ENCODE results near the gene TMEM52. TPM values are rescaled to one million over a fixed set of nuclear protein-coding genes. Genes with fewer than 3 reads are reported as not detected.

Gene TMEM52
- total RNA-seq, 1 donor from 2014 or later = 1.2 TPM

DNA sequence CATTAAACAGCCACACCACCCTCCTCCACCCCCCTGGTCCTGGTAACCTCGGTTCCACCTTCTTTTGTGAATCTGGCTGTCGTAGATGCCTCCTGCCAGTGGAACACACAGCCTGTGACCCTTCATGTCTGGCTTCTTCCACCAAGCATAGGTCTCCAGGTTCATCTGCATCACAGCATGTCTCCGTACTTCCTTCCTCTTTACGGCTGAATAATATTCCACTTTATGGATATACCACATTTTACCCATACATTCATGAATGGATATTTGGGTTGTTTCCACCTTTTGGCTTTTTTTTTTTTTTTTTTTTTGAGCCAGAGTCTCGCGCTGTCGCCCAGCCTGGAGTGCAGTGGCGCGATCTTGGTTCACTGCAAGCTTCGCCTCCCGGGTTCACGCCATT is 15.9 kb downstream of the TMEM52 start:
- intact Hi-C loops (cut with DNase I) = no loop called here
- no peak for ATAC-seq

DNA sequence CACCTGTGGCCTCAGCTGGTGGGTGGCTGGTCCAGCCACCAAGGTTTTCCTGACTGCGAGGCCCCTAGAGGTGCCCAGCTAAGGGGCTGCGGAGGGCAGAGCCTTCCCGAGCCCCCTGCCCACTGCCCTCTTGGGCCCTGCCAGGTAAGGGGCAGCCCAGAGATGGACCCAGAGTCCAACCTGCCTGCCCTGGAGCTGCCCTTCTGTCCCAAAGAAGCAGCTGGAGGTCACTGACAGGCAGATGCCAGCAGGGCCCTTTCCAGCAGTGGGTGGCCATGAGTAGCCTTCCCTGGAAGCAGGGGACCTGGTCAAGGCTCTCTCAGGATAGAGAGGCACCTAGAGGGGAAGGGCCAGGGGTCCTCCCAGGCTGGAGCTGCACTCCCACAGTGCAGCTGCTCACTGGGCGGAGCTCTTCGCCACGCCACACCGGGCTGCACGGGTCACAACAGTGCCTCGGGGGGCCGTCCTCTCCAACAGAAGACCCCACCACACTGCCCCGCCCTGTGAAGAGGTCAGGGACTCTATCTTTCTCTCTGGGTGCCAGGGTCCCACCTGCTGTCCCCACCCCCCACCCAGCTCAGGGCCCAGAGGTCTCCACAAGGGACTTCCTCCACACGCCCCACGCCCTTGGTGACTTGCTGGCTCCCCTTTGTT is 17.3 kb downstream of the TMEM52 start:
- intact Hi-C loops (cut with DNase I) = no loop called here

More for the DNA sequence above, 15.9 kb downstream of the TMEM52 start:
- no peak for DNase-seq (ENCODE audit: missing footprints)

DNA sequence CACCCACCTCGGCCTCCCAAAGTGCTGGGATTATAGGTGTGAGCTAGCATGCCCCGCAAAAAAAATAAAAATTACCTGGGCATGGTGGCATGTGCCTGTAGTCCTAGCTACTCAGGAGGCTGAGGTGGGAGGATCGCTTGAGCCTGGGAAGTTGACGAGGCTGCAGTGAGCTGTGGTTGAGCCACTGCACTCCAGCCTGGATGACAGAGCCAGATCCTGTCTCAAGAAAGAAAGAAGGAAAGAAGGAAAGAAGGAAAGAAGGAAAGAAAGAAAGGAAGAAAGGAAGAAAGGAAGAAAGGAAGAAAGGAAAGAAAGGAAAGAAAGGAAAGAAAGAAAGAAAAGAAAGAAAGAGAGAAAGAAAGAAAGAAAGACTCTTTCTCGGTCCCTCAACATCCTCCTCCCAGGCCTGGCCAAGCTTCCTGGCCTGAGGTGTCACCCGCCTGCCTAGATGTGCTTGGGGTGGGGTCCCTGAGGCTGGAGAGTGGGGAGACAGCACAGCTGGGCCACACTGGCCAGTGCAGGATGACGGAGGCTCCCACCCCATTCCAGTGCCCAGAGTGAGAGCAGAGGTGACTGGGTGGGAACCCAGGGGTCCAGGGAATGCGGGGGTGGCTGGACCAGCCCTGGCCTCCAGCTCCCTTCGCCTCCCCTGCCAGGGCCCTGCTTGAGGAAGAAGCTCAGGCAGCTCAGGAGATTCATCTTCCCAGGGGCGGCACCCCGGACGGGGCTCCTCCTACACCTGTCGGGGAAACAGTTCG is 18.0 kb downstream of the TMEM52 start:
- intact Hi-C loops (cut with DNase I) = no loop called here
- ATAC-seq (no peak), DNase-seq (ENCODE audit: missing footprints) (peak; percentile 9)

More for the DNA sequence above, 17.3 kb downstream of the TMEM52 start:
- DNase-seq (ENCODE audit: missing footprints) (peak; percentile 47), ATAC-seq (no peak)

DNA sequence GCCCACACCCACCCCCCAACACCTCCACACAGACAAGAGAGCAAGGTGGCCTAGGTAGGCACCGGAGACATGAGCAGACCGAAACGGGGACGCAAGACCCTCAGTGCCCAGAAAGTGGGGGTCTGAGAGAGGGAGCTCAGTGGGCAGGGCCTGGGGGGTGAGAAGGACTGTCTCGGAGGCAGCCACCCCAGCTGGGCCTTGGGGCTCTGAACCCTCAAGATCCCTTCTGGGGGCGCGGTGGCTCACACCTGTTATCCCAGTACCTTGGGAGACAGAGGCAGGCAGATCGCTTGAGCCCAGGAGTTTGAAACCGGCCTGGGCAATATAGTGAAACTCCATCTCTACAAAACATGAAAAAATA is 19.1 kb downstream of the TMEM52 start:
- ATAC-seq (no peak), DNase-seq (ENCODE audit: missing footprints) (peak; percentile 20)
- intact Hi-C loops (cut with DNase I) = no loop called here

DNA sequence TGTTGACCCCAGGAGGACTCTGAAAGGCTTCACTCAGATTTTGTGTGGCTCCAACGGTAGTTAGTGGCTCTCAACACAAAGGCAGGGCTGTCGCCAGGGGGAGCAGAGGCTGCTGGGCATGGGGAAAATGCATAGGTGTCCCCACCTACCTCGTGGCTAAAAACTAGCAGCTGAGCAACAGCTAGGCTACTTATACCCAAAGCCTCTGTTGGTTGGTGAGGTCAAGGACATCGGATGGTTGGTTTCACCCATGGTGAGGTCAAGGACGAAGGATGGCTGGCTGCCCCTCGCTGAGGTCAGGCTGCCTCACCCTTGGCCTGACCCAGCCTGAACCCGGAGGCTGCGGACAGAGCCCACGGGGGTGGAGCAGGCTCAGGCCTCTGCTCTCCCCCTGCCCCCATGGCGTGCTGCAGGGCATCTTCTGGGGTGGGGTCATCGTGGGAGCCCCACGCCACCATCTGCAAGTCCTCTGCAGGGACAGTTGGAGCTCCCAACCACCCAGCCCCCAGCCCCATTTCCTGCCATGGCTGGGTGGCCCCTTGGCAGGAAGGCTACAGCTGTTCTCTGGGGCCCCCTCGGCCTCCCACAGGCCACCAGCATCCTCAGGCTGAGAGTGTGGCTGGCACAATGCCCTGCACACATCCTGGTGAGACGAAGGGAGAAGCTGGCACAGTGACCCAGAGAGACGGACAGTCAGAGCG is 19.7 kb downstream of the TMEM52 start:
- no peak for ATAC-seq
- intact Hi-C loops (cut with DNase I) = no loop called here
- peak; percentile 55 for DNase-seq (ENCODE audit: missing footprints)

DNA sequence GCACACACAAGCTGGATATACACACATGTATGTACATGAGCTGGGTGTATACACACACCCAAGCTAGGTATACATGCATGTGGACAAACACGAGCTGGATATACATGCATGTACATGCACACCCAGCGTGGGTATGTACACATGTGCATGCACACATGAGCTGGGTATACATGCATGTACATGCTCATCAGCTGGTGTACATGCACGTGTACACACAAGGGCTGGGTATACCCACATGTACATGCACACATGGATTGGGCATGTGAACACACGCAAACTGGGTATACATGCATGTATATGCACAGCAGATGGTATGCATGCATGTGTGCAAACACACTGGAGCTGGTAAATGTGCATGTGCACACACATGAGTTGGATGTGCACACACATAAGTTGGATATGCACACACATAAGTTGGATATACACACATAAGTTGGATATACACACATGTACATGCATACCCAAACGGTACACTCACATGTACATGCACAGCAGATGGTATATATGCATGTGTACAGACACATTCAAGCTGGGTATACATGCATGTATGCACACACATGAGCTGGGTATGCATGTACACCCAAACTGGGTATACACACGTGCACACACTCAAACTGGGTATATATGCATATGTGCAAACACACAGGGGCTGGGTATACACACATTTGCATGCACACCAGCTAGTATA is 20.7 kb downstream of the TMEM52 start:
- DNase-seq (ENCODE audit: missing footprints) = no peak
- no peak for ATAC-seq
- intact Hi-C loops (cut with DNase I) = no loop called here

DNA sequence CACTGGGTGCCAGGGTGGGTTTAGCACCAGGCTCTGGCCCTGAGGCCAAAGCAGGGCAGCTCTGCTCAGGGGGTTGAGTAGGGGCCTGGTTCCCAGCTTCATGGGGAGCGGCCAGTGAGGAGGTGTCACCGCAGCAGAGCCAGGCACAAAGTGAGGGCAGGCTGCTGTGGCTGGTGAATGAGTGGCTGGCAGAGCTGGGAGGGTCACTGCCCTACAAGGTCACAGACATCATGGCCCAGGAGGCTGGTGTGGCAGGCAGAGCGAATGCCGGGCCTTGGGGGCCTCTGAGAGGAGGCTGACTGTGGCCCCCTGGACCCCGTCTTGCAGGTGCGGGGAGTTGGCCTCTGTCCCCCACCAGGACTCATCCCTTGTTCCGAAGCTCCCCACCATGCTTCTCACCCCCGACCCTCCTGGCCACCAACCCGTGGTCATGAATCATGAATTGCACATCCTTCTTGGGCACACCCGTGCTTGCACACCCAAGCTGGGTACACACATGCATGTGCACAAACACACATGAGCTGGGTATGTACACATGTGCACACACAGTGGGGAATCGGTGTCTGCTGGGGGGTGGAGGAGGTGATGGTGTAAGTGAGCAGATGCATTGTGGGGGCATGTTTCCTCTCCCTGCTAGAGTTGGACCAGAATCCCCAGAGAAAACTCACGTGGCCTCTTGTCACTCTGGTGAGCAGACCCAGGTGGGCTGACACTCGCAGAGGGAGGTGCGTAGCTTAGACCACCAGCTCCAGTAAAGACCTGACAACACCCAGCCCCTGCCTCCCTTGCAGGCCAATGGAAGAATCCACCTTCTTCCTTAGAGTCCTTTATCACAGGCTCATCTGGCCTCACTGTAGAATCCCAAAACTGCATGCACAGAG is 23.4 kb downstream of the TMEM52 start:
- ATAC-seq = no peak
- intact Hi-C loops (cut with DNase I) = no loop called here
- peak; percentile 40 for DNase-seq (ENCODE audit: missing footprints)

DNA sequence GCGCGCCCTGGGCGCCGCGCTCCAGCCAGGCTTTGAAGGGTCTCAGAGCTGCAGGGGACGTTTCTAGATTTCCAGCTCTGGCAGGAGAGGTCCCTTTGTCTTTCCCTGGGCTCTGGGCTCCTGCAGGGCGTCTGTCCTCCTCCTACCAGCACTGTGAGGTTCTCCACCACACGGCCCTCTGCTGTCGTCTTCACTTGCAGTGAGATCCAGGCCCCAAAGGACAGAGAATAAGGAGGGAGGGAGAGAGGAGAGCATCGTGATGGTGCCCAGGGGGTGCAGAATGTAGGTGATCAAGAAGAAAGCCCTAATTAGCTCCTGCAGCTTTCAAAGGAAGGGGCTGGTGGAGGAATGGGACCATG is 24.0 kb downstream of the TMEM52 start:
- intact Hi-C loops (cut with DNase I) = no loop called here
- ATAC-seq = no peak

DNA sequence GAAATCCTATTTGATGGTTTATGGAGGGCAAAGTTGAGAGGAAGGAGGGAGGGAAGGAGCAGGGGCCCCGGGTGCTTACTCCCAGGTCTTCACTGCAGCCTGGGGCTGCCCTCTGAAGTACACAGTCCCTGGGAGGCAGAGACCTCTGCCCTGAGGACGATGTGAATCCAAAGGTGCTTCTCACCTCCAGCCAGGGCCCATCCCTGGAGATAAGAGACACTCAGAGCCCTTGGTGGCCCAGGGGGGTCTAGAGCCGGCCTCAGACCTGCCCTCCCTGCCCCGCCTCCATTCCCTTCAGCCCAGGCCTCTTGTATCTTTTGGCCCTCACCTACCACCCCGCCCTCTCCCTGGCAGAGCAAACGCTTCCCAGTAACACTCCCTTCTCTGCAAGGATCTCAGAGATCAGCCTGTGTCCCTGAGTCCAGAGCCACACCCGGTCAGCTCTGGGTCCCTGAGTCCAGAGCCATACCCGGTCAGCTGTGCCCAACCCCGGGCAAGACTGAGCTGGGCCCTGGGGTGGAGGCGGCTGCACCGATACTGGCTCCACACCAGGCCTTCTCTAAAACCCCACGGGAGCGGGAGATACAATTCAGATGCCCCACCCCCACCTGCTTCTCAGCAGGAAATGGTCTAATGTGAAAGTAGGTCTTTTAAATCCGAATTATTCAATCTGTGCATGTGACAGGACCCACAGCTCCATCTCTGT is 24.6 kb downstream of the TMEM52 start:
- intact Hi-C loops (cut with DNase I) = no loop called here
- peak; percentile 23 for ATAC-seq
- DNase-seq (ENCODE audit: missing footprints) = peak; percentile 72

More for the DNA sequence above, 24.0 kb downstream of the TMEM52 start:
- DNase-seq (ENCODE audit: missing footprints) = no peak

DNA sequence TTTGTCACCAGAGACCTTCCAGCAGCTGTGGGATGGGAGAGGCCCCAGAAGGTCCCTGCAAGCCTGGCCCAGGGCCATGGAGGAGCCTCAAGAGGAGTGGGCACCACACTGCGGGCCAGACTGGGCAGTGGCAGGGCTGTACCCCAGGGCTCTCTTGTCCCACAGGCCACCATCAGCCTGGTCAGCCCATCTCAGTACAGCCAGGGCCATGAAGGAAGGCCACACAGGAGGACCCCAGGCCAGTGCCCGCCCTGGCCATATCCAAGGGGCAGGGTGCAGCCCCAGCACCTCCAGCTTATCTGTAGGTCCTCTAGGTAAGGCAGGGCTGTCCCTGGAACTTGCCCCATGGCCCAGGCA is 25.1 kb downstream of the TMEM52 start:
- intact Hi-C loops (cut with DNase I) = no loop called here
- ATAC-seq (no peak), DNase-seq (ENCODE audit: missing footprints) (peak; percentile 45)

DNA sequence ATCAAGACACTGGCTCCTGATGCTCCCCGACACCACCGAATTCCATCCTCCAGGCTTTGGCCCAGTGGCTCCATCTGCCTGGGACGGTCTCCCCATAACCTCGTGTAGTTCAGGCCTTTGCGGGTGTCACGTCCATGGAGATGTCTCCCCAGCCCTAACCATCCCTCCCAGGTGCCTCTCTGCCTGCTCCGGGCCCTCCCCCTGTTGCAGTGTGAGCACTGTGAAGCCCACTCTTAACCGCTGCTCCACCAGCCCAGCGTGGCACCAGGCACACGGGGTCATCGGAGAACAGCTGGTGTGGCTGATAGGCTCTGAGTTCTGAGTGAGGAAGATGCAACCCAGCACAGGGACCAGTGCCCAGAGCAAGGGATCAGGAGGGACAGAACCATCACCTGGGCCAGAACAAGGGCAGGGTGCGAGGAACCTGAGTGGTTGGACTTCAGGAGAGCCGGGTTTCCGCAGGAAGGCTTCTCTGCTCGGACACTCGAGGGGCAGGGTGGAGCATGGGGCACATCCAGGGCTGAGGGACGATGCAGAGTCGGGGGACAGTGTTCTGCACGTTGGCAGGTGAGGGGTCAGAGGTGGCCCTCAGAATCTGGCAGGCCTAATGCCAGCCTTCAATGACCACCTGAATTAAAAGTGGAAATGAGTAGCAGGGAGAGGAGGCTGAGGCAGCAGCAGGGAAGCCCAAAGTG is 25.6 kb downstream of the TMEM52 start:
- peak; percentile 40 for DNase-seq (ENCODE audit: missing footprints)
- no peak for ATAC-seq
- intact Hi-C loops (cut with DNase I) = no loop called here

DNA sequence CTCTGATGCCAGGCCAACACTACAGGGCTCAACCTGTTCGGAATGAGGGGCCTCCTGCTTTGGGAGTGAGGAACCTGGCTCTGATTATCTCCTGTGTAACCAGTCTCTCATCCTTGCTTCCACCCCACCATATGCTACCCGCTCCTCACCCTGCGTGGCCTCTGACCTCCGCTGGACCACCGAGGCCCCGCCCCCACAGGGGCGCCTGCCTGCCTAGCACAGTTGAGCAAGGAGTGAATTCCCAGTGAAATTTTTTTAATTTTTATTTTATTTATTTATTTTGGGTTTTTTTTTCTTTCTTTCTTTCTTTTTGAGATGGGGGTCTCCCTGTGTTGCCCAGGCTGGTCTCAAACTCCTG is 26.3 kb downstream of the TMEM52 start:
- intact Hi-C loops (cut with DNase I) = no loop called here
- ATAC-seq = no peak
- peak; percentile 37 for DNase-seq (ENCODE audit: missing footprints)

DNA sequence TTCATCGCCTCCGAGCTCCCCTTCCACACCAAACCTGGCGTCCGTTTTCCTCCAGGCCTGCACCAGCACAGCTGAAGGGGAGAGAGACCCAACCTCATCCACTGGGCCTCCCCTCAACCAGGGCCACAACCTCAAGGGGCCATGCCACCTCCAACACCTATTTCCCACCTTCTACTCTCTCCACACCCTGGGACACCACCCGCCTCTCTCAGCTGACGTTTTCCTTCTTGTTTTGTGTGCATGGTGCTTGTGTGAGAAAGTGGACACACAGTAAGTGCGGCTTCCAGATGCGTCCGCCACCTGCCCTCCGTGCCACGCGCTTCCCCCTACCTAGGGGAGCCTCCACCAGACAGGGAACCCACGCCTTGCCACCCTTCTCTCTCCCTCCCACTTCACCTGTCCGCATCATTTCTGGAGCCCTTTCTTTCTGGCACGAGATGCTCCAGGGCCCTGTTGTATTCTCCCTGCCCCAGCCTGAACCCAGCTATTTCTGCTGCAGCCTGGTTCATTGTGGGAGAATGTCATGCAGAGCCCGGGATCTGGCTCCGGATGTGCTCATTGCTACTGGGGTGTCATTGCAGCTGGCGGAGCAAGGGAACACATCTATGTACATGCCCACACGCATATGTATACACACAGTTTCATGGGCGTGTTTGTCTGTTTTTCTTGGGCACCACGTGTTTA is 26.9 kb downstream of the TMEM52 start:
- DNase-seq (ENCODE audit: missing footprints) (peak; percentile 68), ATAC-seq (no peak)
- intact Hi-C loops (cut with DNase I) = no loop called here

DNA sequence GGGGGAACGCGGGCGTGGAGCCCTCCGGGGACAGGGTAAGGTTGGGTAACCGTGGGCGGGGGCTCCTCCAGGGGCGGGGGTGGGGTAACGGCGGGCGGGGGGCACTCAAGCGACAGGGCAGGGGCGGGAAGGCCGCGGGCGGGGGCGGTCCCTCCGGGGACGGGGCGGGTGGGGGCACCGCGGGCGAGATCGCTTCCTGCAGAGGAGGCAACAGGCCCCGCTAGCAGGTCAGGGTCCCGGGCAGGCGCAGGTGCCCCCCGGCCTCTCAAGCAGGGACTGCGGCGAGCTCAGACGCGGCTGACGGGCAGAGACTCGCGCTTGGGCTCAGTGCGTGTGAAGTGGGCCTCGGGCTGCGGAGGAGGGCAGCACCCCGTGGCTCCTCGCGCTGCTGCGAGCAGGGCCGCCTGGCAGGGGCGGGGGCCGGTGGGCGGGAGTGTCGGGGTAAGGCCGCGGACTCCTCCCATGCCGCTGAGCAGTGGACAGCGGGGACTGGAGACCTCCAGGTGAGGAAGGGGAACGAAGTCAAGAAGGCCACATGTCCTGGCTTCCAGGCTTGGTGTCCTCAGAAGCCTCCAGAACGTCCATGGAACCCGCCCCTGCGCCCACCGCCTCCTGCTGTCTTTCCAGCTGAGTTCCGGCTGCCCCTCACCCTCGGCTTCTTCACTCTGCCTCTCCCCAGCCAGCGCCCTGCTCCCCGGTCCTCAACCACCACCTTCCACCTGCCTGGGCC is 27.6 kb downstream of the TMEM52 start:
- ATAC-seq (peak; percentile 73), DNase-seq (ENCODE audit: missing footprints) (peak; percentile 89)
- intact Hi-C loops (cut with DNase I) = loop anchor here (2.0 kb wide), 2 partner anchors 33 to 113 kb away; partner anchors contain the start of gene NADK

DNA sequence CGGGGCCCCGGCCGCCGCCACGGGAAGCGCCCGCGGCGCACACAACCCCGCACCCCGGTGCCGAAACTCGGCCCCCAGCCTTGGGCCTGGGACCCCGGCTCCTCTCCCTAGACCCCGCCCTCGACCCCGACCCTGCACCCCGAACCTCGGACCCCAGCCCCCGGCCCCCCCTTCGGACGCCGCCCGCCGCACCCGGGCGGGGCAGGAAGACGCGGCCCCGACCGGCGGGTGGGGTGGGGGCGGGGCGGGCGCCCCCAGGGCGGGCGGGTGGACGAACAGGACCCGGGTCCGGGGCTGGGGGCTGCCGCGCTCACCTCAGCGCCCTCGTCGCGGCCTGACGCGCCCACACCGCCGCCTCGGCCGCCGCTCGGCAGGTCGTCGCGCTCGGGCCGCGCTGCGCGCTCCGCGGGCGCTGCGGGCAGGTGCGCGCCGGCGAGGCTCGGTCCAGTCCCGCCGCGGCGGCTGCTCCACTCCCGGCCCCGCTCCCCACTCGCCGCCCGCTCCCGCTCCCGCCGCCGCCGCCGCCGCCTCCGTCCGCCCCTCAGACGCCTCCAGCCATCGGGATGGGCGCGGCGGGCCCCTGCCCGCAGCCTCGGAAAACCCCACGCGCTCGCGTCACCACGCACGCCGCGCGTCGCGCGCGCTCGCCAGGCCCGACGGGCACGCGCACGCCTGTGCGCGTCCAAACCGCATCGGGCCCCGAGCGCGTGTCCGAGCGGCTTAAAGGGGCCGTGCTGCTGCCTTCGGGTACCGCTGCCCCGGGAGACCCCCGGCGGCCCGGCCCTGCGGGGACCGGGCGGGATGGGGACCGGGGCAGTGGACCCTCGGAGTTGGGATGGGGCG is 28.4 kb downstream of the TMEM52 start, which contains the start of gene GNB1:
GNB1 (minus strand) TSS at position 582 of the 843 bp plus-strand sequence. CDS start 65,634 bp downstream, outside the sequence.
- DNase-seq (ENCODE audit: missing footprints) = peak; percentile 95
- intact Hi-C loops (cut with DNase I) = loop anchor here (2.0 kb wide), 2 partner anchors 32 to 112 kb away; partner anchors contain the start of gene NADK
- ATAC-seq = peak; percentile 89
